ENCODE data around the gene RPS6KA6.

DNA sequence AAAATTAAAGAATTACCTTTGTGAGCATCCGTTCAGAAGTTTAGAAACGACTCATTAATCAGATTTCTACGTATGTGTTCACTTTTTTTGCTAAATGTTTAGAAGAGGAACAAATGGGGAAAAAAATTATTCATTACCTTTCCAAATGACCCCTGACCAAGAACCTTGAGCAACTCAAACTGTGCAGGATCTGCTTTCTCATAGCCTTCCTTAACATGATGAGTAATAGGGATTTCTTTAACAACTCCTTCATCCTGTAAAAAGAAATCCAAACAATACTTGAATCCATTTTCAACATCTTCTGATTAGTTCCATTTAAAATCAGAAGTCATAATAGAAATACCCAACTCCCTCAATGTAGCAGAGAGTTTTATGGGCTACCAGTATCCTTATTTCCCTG, 32.1 kb downstream of the RPS6KA6 start:
- TF ChIP-seq SIN3A (IDR thresholded peaks at IDR 0.05; ENCODE audit: borderline replicate concordance, low read depth, low read length) (no peak), RAD21 (IDR thresholded peaks at IDR 0.05; ENCODE audit: low read length) (no peak), JUND (IDR thresholded peaks at IDR 0.05) (no peak), POLR2AphosphoS5 (IDR thresholded peaks at IDR 0.05; ENCODE audit: low read depth, low read length) (no peak), NRF1 (IDR thresholded peaks at IDR 0.05; ENCODE audit: low read depth, low read length) (no peak), FOXJ3 (CRISPR knock-in tag; IDR thresholded peaks at IDR 0.05) (no peak), YY1 (IDR thresholded peaks at IDR 0.05; ENCODE audit: low read depth) (no peak), TAF1 (IDR thresholded peaks at IDR 0.05; ENCODE audit: borderline replicate concordance, low read depth, low read length) (no peak)
- TF ChIP-seq, protein P1, sequence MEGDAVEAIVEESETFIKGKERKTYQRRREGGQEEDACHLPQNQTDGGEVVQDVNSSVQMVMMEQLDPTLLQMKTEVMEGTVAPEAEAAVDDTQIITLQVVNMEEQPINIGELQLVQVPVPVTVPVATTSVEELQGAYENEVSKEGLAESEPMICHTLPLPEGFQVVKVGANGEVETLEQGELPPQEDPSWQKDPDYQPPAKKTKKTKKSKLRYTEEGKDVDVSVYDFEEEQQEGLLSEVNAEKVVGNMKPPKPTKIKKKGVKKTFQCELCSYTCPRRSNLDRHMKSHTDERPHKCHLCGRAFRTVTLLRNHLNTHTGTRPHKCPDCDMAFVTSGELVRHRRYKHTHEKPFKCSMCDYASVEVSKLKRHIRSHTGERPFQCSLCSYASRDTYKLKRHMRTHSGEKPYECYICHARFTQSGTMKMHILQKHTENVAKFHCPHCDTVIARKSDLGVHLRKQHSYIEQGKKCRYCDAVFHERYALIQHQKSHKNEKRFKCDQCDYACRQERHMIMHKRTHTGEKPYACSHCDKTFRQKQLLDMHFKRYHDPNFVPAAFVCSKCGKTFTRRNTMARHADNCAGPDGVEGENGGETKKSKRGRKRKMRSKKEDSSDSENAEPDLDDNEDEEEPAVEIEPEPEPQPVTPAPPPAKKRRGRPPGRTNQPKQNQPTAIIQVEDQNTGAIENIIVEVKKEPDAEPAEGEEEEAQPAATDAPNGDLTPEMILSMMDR (IDR thresholded peaks at IDR 0.05), result no peak
- TF ChIP-seq, protein P2, sequence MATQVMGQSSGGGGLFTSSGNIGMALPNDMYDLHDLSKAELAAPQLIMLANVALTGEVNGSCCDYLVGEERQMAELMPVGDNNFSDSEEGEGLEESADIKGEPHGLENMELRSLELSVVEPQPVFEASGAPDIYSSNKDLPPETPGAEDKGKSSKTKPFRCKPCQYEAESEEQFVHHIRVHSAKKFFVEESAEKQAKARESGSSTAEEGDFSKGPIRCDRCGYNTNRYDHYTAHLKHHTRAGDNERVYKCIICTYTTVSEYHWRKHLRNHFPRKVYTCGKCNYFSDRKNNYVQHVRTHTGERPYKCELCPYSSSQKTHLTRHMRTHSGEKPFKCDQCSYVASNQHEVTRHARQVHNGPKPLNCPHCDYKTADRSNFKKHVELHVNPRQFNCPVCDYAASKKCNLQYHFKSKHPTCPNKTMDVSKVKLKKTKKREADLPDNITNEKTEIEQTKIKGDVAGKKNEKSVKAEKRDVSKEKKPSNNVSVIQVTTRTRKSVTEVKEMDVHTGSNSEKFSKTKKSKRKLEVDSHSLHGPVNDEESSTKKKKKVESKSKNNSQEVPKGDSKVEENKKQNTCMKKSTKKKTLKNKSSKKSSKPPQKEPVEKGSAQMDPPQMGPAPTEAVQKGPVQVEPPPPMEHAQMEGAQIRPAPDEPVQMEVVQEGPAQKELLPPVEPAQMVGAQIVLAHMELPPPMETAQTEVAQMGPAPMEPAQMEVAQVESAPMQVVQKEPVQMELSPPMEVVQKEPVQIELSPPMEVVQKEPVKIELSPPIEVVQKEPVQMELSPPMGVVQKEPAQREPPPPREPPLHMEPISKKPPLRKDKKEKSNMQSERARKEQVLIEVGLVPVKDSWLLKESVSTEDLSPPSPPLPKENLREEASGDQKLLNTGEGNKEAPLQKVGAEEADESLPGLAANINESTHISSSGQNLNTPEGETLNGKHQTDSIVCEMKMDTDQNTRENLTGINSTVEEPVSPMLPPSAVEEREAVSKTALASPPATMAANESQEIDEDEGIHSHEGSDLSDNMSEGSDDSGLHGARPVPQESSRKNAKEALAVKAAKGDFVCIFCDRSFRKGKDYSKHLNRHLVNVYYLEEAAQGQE (IDR thresholded peaks at IDR 0.05; ENCODE audit: low read depth, low read length), result no peak

Measured in SK-N-SH (cell line).